Prostate gland (tissue), 2 donors: ENCODE measurements around the gene SLC17A6. TPM values are rescaled to one million over a fixed set of nuclear protein-coding genes. Genes with fewer than 3 reads are reported as not detected.

ENCODE experiments used
- DNase-seq: peaks from one replicate; pipeline ENCODE4 v3.0.0-alpha.2; 2019; ENCODE audit warnings: low spot score
- H3K27ac ChIP-seq, 2 donors: fragments of 200-600 bp; sonication (generic); 2 replicates each; pipeline ENCODE4 v1.5.1; 2017 to 2019
- H3K27me3 ChIP-seq: fragments of 200-600 bp; sonication (generic); replicated peaks from 2 replicates; pipeline ENCODE4 v1.5.1; 2019; ENCODE audit not compliant: insufficient read depth
- H3K36me3 ChIP-seq, 2 donors: fragments of 200-600 bp; sonication (generic); 1 replicate in 1 of 2; 2 replicates in 1 of 2; pipeline versions ENCODE4 v1.5.1 to v1.8.1; 2017 to 2019
- H3K4me1 ChIP-seq: fragments of 200-600 bp; sonication (generic); replicated peaks from 2 replicates; pipeline ENCODE4 v1.5.1; 2019
- H3K4me3 ChIP-seq, 2 donors: fragments of 200-600 bp; sonication (generic); 2 replicates each; pipeline ENCODE4 v1.5.1; 2017 to 2019
- H3K9me3 ChIP-seq: fragments of 200-600 bp; sonication (generic); 2 replicates; pipeline ENCODE4 v1.5.1; 2017
- CTCF ChIP-seq, 4 experiments: fragments of 200-600 bp in 2 of 4; fragments of 450-650 bp in 2 of 4; sonication (generic) in 2 of 4; IDR thresholded peaks; 1 replicate in 3 of 4; 2 replicates in 1 of 4; pipeline ENCODE4 v1.5.1; 2016 to 2019; ENCODE audit warnings: antibody characterized with exemption in 4 of 4, mild to moderate bottlenecking in 2 of 4, moderate library complexity in 2 of 4
- POLR2A ChIP-seq: fragments of 450-650 bp; IDR thresholded peaks from one replicate; pipeline ENCODE4 v1.6.1; 2016; ENCODE audit warnings: antibody characterized with exemption, mild to moderate bottlenecking
- POLR2AphosphoS5 ChIP-seq: sonication (generic); formaldehyde crosslinking; IDR thresholded peaks from one replicate; pipeline ENCODE4 v1.6.1; 2017; ENCODE audit warnings: antibody characterized with exemption
- WGBS: methylation state at CpG from one replicate; pipeline ENCODE4 v1.1.5; 2018; 5-methylcytosine and 5-hydroxymethylcytosine counted together
- intact Hi-C: fragments of 100-400 bp; cut with DNase I; formaldehyde crosslinking; loops from one replicate; pipeline ENCODE4 v1.14.2; 2022
- total RNA-seq, 2 donors: library from RNA; depleted of rRNA; stranded (reverse); fragments of >200 nt; gene quantifications; one replicate each; pipeline ENCODE4 v1.1.0, GENCODE V29; 2016

The SLC17A6 gene
- total RNA-seq, 2 donors from 2014 or later: not detected

GRCh38 chr11:22387126-22387525, 48.9 kb downstream of the SLC17A6 start:
- TF ChIP-seq POLR2A (no peak), CTCF (IDR thresholded peaks at IDR 0.05) (no peak), POLR2AphosphoS5 (no peak)
- intact Hi-C loops: no loop called here
- Histone ChIP-seq H3K4me1 (no peaks in the 10 kb centered on the region), H3K27ac (no peak overlapping the region), H3K9me3 (no peaks in the 10 kb centered on the region), H3K4me3 (no peak overlapping the region), H3K36me3 (no peaks in the 10 kb centered on the region), H3K27me3 (no peaks in the 10 kb centered on the region)
- 48% methylated on average over 1 of the region's 1 CpG for WGBS
- DNase-seq: no peak

- no peaks in the 10 kb centered on the region for H3K9me3 ChIP-seq
- no peak overlapping the region for H3K27ac ChIP-seq
- no peak overlapping the region for H3K4me3 ChIP-seq
- intact Hi-C loops: no loop called here
- 82% methylated on average over 6 of the region's 6 CpGs for WGBS
- H3K36me3 ChIP-seq: no peaks in the 10 kb centered on the region
- TF ChIP-seq POLR2AphosphoS5 (no peak), POLR2A (no peak), CTCF (IDR thresholded peaks at IDR 0.05) (no peak)
- no peak for DNase-seq
- H3K4me1 ChIP-seq: no peaks in the 10 kb centered on the region
- no peaks in the 10 kb centered on the region for H3K27me3 ChIP-seq
Observed at GRCh38 chr11:22389526-22390282, 51.5 kb downstream of the SLC17A6 start.

GRCh38 chr11:22390283-22390655, 52.1 kb downstream of the SLC17A6 start:
- no peaks in the 10 kb centered on the region for H3K36me3 ChIP-seq
- no peak overlapping the region for H3K27ac ChIP-seq
- H3K9me3 ChIP-seq: no peaks in the 10 kb centered on the region
- intact Hi-C loops: no loop called here
- H3K4me3 ChIP-seq: no peak overlapping the region
- TF ChIP-seq POLR2A (no peak), CTCF (IDR thresholded peaks at IDR 0.05) (no peak), POLR2AphosphoS5 (no peak)
- no peaks in the 10 kb centered on the region for H3K27me3 ChIP-seq
- DNase-seq: no peak
- 74% methylated on average over 5 of the region's 5 CpGs for WGBS
- H3K4me1 ChIP-seq: no peaks in the 10 kb centered on the region

GRCh38 chr11:22392561-22392960, 54.4 kb downstream of the SLC17A6 start:
- H3K27me3 ChIP-seq: no peaks in the 10 kb centered on the region
- DNase-seq: no peak
- intact Hi-C loops: no loop called here

More at GRCh38 chr11:22392561-22392960, 54.4 kb downstream of the SLC17A6 start:
- TF ChIP-seq POLR2A (no peak), CTCF (IDR thresholded peaks at IDR 0.05) (no peak), POLR2AphosphoS5 (no peak)
- Histone ChIP-seq H3K4me3 (no peak overlapping the region), H3K4me1 (no peaks in the 10 kb centered on the region), H3K27ac (no peak overlapping the region), H3K36me3 (no peaks in the 10 kb centered on the region), H3K9me3 (no peaks in the 10 kb centered on the region)
